IMR-90 (cell line): ENCODE results near the gene KCNT2. TPM values are rescaled to one million over a fixed set of nuclear protein-coding genes. Genes with fewer than 3 reads are reported as not detected.

Source experiments
- ATAC-seq: fragments of 200-7000 bp; cut with Tn5 transposase; 2 replicates; pipeline ENCODE4 v1.9.1; 2020; ENCODE audit warnings: low read depth, mild to moderate bottlenecking, moderate library complexity
- BruUV-seq: library from RNA; stranded (reverse); fragments of 400-500 nt; replicated peaks from 2 replicates; lab custom pipeline; 2021; lab: Mats Ljungman, UMichigan
- CTCF ChIA-PET: fragments of 300-600 bp; formaldehyde crosslinking; extraction: SDS; loops from one replicate; lab custom pipeline; 2021; ENCODE audit warnings: antibody characterized with exemption; lab: Yijun Ruan, JAX
- POLR2A ChIA-PET: fragments of 300-600 bp; sonication (Branson Sonifier 250); formaldehyde crosslinking; loops from one replicate; lab custom pipeline; 2022; ENCODE audit warnings: antibody characterized with exemption; ENCODE audit not compliant: unreplicated experiment; lab: Charles Lee
- DNase-seq: peaks from one replicate; pipeline ENCODE4 v3.0.0; 2013
- H2AFZ ChIP-seq: replicated peaks from 2 replicates; pipeline ENCODE3; 2013; ENCODE audit warnings: low read length, mild to moderate bottlenecking; ENCODE audit not compliant: poor library complexity
- H2AK5ac ChIP-seq: 2 replicates; pipeline ENCODE4 v1.6.1; 2013; ENCODE audit warnings: low read depth, low read length, inconsistent platforms
- H2AK9ac ChIP-seq: replicated peaks from 2 replicates; pipeline ENCODE3; 2013; ENCODE audit warnings: mild to moderate bottlenecking, low read depth, low read length, moderate library complexity; ENCODE audit not compliant: poor library complexity
- H2BK120ac ChIP-seq: 2 replicates; pipeline ENCODE4 v1.6.1; 2013; ENCODE audit warnings: low read depth, low read length, inconsistent platforms
- H2BK15ac ChIP-seq: 3 replicates; pipeline ENCODE4 v1.6.1; 2013; ENCODE audit warnings: low read depth, low read length, inconsistent platforms
- H2BK20ac ChIP-seq: 2 replicates; pipeline ENCODE4 v1.6.1; 2013; ENCODE audit warnings: low read depth, mild to moderate bottlenecking, inconsistent platforms, low read length, moderate library complexity
- H2BK5ac ChIP-seq: 2 replicates; pipeline ENCODE4 v1.6.1; 2013; ENCODE audit warnings: mild to moderate bottlenecking, low read depth, low read length, inconsistent platforms; ENCODE audit not compliant: poor library complexity, severe bottlenecking
- H3K14ac ChIP-seq: replicated peaks from 2 replicates; pipeline ENCODE4 v1.6.1; 2013; ENCODE audit warnings: low read depth, low read length, inconsistent platforms
- H3K18ac ChIP-seq: 2 replicates; pipeline ENCODE4 v1.6.1; 2013; ENCODE audit warnings: low read depth, low read length, control low read depth
- H3K23ac ChIP-seq: 2 replicates; pipeline ENCODE4 v1.6.1; 2013; ENCODE audit warnings: low read depth, low read length, inconsistent platforms
- H3K27ac ChIP-seq: 2 replicates; pipeline ENCODE4 v1.5.1; 2013; ENCODE audit warnings: mild to moderate bottlenecking, control low read depth, low read length; ENCODE audit not compliant: insufficient read depth
- H3K27me3 ChIP-seq: 2 replicates; pipeline ENCODE4 v1.6.1; 2013; ENCODE audit warnings: low read length; ENCODE audit not compliant: control insufficient read depth, insufficient read depth
- H3K36me3 ChIP-seq: 2 replicates; pipeline ENCODE4 v1.6.1; 2013; ENCODE audit warnings: low read length, mixed read lengths; ENCODE audit not compliant: control insufficient read depth, insufficient read depth
- H3K4ac ChIP-seq: 2 replicates; pipeline ENCODE4 v1.6.1; 2013; ENCODE audit warnings: low read depth, low read length, inconsistent platforms
- H3K4me1 ChIP-seq: 2 replicates; pipeline ENCODE4 v1.6.1; 2013; ENCODE audit warnings: low read length, mixed read lengths; ENCODE audit not compliant: control insufficient read depth, insufficient read depth
- H3K4me2 ChIP-seq: 2 replicates; pipeline ENCODE4 v1.6.1; 2013; ENCODE audit warnings: low read depth, mild to moderate bottlenecking, control low read depth, low read length, moderate library complexity
- H3K4me3 ChIP-seq: 2 replicates; pipeline ENCODE4 v1.5.1; 2013; ENCODE audit warnings: low read depth, mild to moderate bottlenecking, control low read depth, low read length, moderate library complexity; ENCODE audit not compliant: insufficient read depth
- H3K56ac ChIP-seq: 2 replicates; pipeline ENCODE4 v1.6.1; 2013; ENCODE audit warnings: low read length, inconsistent platforms; ENCODE audit not compliant: insufficient read depth; ENCODE audit errors: extremely low read depth
- H3K79me1 ChIP-seq, 2 experiments: 2 replicates each; pipeline ENCODE4 v1.6.1; 2013; ENCODE audit warnings: low read length in 2 of 2, inconsistent platforms in 1 of 2, low read depth in 1 of 2
- H3K9ac ChIP-seq: 2 replicates; pipeline ENCODE4 v1.6.1; 2013; ENCODE audit warnings: low read depth, low read length, control low read depth
- H3K9me1 ChIP-seq: 2 replicates; pipeline ENCODE4 v1.6.1; 2013; ENCODE audit warnings: low read length, inconsistent platforms; ENCODE audit not compliant: insufficient read depth
- H3K9me3 ChIP-seq: 2 replicates; pipeline ENCODE4 v1.6.1; 2013; ENCODE audit warnings: low read length; ENCODE audit not compliant: control insufficient read depth, insufficient read depth
- H4K20me1 ChIP-seq: 2 replicates; pipeline ENCODE4 v1.6.1; 2013; ENCODE audit warnings: low read length, inconsistent platforms; ENCODE audit not compliant: insufficient read depth
- H4K5ac ChIP-seq: 2 replicates; pipeline ENCODE4 v1.6.1; 2013; ENCODE audit warnings: mild to moderate bottlenecking, low read depth, low read length, control low read depth
- H4K8ac ChIP-seq, 2 experiments: 2 replicates each; pipeline ENCODE4 v1.6.1; 2013; ENCODE audit warnings: low read depth in 2 of 2, low read length in 2 of 2, control low read depth in 1 of 2, inconsistent platforms in 1 of 2
- H4K91ac ChIP-seq: 2 replicates; pipeline ENCODE4 v1.6.1; 2013; ENCODE audit warnings: low read depth, low read length, inconsistent platforms; ENCODE audit not compliant: insufficient read depth
- BHLHE40 ChIP-seq: fragments of 150-350 bp; IDR thresholded peaks from 2 replicates; pipeline ENCODE4 v1.6.1; 2016; ENCODE audit warnings: mild to moderate bottlenecking, low read depth, low read length
- CEBPB ChIP-seq: IDR thresholded peaks from 2 replicates; pipeline ENCODE4 v1.6.1; 2012; ENCODE audit warnings: low read depth, low read length, improper control_type of control experiment
- CHD1 ChIP-seq: IDR thresholded peaks from 2 replicates; pipeline ENCODE4 v1.6.1; 2012; ENCODE audit warnings: low read depth, low read length, improper control_type of control experiment
- MAZ ChIP-seq: IDR thresholded peaks from 2 replicates; pipeline ENCODE4 v1.6.1; 2012; ENCODE audit warnings: low read depth, mild to moderate bottlenecking, low read length, improper control_type of control experiment, moderate library complexity, borderline replicate concordance
- RCOR1 ChIP-seq: IDR thresholded peaks from 2 replicates; pipeline ENCODE4 v1.6.1; 2012; ENCODE audit warnings: mild to moderate bottlenecking, low read length, improper control_type of control experiment; ENCODE audit not compliant: insufficient replicate concordance
- SMC3 ChIP-seq: fragments of 150-350 bp; IDR thresholded peaks from 2 replicates; pipeline ENCODE4 v1.6.1; 2016; ENCODE audit warnings: low read depth, mild to moderate bottlenecking, antibody characterized with exemption, low read length, moderate library complexity
- USF2 ChIP-seq: fragments of 150-350 bp; IDR thresholded peaks from 2 replicates; pipeline ENCODE4 v1.6.1; 2017; ENCODE audit warnings: mild to moderate bottlenecking, antibody characterized with exemption, low read length, low read depth
- dilution Hi-C: fragments of 300-500 bp; cut with HindIII; formaldehyde crosslinking; loops from one replicate; pipeline ENCODE4 v1.14.3; 2018; ENCODE audit warnings: low sequenced_read_pairs; ENCODE audit not compliant: unreplicated experiment
- in situ Hi-C: fragments of 300-500 bp; cut with MboI; formaldehyde crosslinking; loops from 3 replicates; pipeline ENCODE4 v1.14.3; 2019; ENCODE audit warnings: low sequenced_read_pairs, inconsistent platforms, mixed read lengths
- intact Hi-C: fragments of 100-400 bp; cut with micrococcal nuclease; formaldehyde crosslinking; loops from 2 replicates; pipeline ENCODE4 v1.10.0; 2022
- polyA plus RNA-seq, 3 experiments: library from polyadenylated mRNA; depleted of rRNA; stranded (reverse); fragments of >200 nt; gene quantifications; 2 replicates each; pipeline ENCODE4 v1.2.3, GENCODE V29; 2012; ENCODE audit warnings: low replicate concordance in 1 of 3
- total RNA-seq: library from RNA; depleted of rRNA; stranded (reverse); fragments of >200 nt; gene quantifications from 2 replicates; pipeline ENCODE4 v1.2.3, GENCODE V29; 2012

Gene KCNT2
- total and polyA plus RNA-seq, 2 of the 4 experiments (the other 2 are of a cell fraction) = 0.22 to 0.72 TPM

GRCh38 chr1:196550731-196551130, 57.5 kb downstream of the KCNT2 start:
- Histone ChIP-seq H2AK9ac (no peak overlapping the region), H2BK5ac (no peak overlapping the region), H2AK5ac (no peak overlapping the region), H3K9me1 (no peaks in the 10 kb centered on the region), H3K4me2 (no peak overlapping the region), H2AFZ (no peak overlapping the region), H3K4me3 (no peak overlapping the region), H4K8ac (no peak overlapping the region), H3K79me1 (no peaks in the 10 kb centered on the region), H4K5ac (no peak overlapping the region), H2BK20ac (no peak overlapping the region), H3K18ac (no peak overlapping the region), H4K20me1 (no peaks in the 10 kb centered on the region), H3K56ac (no peak overlapping the region), H3K27me3 (no peaks in the 10 kb centered on the region), H2BK15ac (no peak overlapping the region), H3K4me1 (no peaks in the 10 kb centered on the region), H3K23ac (no peak overlapping the region), H3K36me3 (no peaks in the 10 kb centered on the region), H3K27ac (no peak overlapping the region), H3K9ac (no peak overlapping the region), H3K14ac (no peak overlapping the region), H2BK120ac (no peak overlapping the region), H3K9me3 (no peaks in the 10 kb centered on the region), H3K4ac (no peak overlapping the region), H4K91ac (no peak overlapping the region)
- DNase-seq (no peak), ATAC-seq (no peak)
- in situ Hi-C loops (no loop called here), dilution Hi-C loops (no loop called here), intact Hi-C loops (no loop called here)
- BruUV-seq = no TSS peak
- CTCF ChIA-PET = interaction anchor here (1.4 kb wide), 1 partner anchor 25 kb away, joined by 3 read pairs; no protein-coding TSS in a partner anchor
- POLR2A ChIA-PET = no interaction called here
- TF ChIP-seq CHD1 (no peak), USF2 (no peak), BHLHE40 (no peak), SMC3 (no peak), MAZ (no peak), RCOR1 (no peak), CEBPB (no peak)
